ENCODE results near the gene RAB27B.
A peak's percentile ranks its signal among the peaks of the same experiment; 100 is the strongest.
"Not testable (repeated sequence)": the region's sequence is repeated elsewhere in the genome, so short reads cannot be mapped to it uniquely, and the experiment has no call there.

The RAB27B gene, protein sequence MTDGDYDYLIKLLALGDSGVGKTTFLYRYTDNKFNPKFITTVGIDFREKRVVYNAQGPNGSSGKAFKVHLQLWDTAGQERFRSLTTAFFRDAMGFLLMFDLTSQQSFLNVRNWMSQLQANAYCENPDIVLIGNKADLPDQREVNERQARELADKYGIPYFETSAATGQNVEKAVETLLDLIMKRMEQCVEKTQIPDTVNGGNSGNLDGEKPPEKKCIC

DNA sequence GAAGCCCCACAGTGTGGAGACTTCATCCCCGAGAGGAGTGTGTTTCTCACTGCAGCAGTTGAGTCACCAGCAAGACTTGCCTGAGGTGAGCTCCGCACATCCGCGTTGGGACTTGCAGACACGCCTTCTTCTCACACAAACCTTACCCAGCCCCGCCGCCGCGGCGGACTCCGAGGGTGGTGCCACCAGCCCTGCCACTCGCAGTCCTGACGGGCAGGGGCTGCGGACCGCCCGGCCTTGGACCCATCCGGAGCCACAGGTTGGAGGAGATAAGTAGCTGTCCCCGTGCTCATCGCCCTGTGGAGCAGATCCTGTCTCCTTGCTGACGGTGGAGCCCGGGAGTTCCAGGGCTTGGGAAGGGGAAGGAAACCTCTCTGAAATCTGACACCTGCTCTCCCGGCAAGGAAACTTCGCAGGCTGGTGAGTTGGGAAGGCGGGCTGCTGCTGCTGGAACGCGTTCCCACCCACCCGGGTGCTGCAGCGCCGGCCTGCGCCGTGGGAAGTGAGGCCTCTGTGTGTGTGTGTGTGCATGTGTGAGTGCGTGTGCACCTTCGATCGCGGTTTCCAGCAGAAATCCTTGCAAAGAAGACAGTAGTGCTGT lies at the start of gene RAB27B:
Gene RAB27B, plus strand, starts transcription at position 197 of the 601 bp plus-strand sequence. CDS start 49,109 bp downstream, outside the sequence.
- peak; percentile 55 for DNase-seq

DNA sequence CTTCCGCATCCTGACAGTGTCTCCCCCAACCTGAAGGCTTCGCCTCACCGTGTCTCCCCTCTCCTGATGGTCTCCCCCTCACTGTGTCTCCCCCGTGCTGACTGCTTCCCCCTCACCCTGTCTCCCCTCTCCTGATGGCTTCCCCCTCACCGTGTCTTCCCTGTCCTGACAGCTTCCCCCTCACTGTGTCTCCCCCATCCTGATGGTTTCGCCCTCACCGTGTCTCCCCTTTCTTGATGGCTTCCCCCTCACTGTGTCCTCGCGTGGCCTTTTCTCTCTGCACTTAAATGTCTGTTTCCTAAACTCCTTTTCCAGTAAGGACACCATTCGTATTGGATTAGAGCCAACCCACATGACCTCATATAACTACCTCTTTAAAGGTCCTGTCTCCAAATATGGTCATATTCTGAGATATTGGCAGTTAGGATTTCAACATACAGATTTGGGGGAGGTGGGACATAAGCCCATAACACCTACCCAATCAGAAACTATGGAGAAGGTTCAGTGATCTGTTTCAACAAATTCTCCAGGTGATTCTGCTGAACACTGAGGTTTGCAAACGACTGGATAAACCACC lies 47.9 kb upstream of the RAB27B start:
- DNase-seq, result no peak

DNA sequence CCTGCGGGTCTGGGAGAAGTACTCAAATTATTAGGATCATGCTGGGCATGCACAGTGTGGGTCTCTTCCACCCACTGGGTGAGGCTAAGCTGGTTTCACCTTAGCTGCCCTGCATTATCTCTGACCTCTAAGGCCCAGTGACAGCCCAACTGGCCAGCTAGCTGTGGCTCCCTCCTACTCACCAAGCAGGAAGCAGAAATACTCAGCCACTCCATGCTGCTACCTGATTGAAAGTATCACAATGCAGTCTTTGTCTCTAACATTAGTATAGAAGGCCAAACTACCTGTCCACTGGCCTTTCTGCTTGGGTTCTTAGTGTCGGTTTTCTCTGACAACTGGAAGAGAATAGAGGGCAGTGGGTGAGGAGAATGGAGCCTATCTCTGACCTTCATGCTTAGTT lies 47.3 kb upstream of the RAB27B start:
- no peak for DNase-seq

DNA sequence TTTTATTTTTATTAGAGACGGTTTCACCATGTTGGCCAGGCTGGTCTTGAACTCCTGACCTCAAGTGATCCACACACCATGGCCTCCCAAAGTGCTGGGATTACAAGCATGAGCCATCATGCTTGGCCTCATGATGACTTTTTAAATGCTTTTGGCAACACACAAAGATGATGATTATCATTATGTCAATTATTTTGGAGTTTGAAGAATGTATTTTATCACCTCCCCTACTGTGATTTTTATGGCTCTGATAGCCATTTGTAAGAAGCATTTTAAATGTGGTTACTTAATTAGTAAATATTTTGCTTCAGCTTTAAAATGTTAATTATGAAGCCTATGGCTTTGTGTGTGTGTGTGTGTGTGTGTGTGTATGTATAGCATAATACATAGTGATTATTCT lies 45.1 kb upstream of the RAB27B start:
- DNase-seq, result no peak

DNA sequence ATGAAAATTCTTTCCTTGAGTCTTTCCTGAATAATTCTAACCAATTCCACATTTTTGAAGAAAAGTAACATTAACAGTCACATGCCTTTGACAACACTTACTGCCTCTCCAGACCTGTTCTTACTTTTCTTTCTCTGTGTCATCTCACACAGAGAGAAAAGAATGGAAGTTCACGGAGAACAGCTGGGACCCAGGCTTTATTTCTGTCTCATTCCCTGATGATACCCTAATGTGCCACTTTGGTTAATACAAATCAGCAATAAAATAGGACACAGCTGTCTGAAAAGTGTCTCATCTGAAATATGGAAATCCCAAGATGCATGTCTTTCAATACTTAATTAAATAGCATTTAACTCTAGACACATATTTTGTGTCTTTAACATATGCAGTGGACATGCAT lies 42.1 kb upstream of the RAB27B start:
- no peak for DNase-seq

DNA sequence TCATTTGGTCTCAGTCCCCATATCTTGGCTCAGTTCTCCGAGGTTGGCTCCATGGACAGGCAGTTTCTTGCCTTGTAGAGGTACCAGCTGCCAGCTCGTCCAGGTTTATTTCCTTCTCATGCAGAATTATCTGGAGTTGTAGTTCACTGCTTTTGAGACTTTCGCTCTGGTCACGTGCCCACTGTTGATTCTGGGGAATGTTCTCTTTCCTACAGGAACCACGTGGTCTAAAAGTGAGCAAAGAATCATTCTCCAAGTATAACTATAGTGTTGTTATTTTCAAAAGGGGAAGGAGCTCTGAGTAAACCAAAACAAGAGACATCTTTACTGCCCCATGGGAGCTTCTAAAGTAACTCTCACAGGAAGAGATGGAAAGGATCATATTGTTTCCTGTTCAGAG lies 41.2 kb upstream of the RAB27B start:
- DNase-seq, result no peak

DNA sequence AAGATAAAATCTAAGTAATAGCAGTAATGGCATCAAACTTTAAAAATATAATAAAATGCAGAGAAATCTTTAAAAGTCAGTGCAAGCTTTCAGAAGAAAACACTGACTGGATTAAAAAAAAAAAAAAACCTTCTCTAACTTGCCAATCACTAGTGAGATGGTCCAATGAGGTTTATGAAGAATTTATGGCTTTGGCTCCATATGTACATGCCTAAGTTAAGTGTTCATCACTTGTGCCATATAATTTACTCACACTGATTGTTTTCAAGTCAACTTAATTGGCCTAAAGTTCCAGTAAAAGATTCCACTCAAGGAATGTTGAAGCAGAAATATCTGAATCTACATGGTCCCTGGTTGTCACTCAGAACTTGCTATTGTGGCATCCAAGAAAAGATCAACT lies 40.7 kb upstream of the RAB27B start:
- no peak for DNase-seq

DNA sequence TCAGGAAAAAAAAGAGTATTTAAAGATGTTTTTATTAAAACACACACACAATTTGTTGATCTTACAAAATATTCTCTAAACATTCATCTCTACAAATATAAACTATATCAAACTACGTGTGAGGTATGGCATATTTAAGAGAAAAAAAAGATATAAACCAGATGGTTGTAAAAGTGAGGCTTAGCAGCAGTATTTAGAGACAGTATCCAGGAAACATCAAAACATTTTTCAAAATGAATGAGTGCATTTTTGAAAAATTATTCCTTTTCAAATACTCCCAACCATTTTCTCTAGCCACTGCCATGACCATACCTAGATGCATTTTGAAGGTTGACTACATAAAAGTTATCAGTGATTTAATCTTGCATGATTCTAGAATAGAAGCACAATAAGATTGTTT lies 38.2 kb upstream of the RAB27B start:
- DNase-seq, result no peak

DNA sequence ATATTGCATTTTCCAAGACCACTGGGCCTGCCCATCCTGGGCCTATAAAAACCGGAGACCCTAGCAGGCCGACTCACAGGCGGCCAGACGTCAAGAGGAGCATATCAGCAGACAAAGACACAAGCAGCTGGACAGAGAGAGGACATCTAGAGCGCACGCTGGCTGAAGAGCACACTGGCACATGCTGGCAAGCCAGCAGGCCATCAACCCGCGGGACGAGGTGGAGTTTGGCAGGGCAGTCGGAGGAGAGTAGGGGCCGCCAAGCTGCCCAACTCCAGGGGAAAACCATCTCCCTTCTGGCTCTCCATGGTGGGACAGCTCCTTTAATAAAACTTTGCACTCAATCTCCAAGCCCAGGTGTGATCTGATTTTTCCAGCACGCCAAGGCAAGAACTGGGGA lies 36.6 kb upstream of the RAB27B start:
- no peak for DNase-seq

DNA sequence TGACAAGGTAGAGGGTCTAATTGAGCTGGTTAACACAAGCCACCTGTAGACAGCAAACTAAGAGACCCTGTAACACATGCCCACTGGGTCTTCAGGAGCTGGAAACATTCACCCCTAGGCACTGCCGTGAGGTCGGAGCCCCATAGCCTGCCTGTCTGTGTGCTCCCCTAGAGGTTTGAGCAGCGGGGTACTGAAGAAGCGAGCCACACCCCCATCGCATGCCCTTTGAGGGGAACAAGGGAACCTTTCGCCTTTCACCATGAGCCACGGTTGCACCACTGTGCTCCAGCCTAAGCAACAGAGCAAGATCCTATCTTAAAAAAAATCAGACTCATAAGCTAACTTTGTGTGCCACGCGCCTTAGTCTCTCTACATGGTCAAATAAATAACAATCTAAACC lies 36.2 kb upstream of the RAB27B start:
- no peak for DNase-seq

DNA sequence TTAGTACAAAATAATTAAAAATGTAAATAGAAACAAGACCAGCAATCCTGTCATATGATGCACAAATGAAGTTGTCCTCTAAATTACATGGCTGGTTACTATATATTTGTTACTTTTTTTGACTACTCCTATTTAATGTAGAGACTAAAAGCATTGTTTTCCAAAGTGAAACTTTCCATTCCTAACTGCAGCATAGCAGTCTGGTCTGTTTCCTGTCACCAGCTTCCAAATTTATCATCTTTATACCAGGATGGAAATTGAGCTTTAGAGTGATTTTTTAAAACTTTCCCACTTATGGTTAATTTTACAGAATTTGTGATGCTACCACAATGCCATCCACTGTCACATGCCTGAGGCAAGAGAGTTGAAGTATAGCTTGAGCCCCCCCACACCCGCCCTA lies 33.5 kb upstream of the RAB27B start:
- DNase-seq, result no peak

DNA sequence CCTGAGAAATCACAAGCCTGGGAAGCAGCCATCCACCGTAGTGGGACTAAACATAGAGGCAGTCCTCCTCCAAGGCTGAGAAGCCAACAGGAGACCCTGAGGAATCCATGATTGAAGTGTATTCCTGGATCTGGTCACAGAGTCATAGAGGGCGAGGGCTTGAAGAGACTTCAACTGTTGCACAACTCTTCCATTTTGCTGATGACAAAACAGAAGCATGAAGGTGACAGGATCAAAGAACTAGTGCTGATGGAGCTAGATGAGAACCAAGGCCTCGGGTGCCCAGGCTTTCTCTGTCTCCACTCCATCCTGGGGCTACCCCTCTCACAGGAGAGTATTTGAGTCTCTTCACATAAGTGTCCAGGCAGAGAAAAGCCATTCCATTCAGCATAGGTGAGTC lies 30.1 kb upstream of the RAB27B start:
- no peak for DNase-seq

DNA sequence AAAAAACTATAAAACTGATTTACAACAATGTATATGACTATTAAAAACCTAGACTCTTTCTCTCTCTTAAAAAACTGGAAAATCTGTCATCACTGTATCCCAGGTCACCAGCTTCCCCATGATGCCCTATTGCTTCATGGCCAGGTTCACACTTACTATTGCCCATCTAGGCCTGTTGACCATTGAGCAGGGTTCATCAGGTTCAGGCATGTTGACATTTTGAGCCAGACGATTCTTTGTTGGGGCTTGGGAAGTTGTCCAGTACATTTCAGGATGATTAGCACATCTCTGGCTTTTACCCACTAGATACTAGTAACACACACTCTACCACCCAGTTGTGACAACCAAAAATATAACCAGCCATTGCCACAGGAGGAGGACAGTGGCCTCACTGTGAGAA lies 26.9 kb upstream of the RAB27B start:
- DNase-seq, result no peak

DNA sequence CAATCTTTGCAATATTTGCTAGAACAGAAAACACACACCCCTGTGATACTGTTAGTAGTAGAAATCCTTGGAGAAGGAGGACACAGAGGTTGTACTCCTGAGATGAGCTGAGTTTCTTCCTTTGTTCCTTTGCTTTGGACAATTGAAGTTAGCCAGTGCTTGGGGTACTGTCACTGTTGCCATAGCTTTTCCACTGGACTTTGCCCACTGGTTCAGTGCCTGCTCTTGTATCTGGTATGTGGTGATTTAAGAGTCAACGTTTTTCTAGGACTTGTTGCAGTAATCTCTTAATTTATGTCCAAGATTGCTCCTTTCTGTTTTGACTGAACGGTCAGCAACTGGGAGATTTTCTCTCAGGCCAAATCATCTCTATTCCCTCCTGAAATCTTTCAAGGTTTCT lies 26.1 kb upstream of the RAB27B start:
- DNase-seq, result no peak

DNA sequence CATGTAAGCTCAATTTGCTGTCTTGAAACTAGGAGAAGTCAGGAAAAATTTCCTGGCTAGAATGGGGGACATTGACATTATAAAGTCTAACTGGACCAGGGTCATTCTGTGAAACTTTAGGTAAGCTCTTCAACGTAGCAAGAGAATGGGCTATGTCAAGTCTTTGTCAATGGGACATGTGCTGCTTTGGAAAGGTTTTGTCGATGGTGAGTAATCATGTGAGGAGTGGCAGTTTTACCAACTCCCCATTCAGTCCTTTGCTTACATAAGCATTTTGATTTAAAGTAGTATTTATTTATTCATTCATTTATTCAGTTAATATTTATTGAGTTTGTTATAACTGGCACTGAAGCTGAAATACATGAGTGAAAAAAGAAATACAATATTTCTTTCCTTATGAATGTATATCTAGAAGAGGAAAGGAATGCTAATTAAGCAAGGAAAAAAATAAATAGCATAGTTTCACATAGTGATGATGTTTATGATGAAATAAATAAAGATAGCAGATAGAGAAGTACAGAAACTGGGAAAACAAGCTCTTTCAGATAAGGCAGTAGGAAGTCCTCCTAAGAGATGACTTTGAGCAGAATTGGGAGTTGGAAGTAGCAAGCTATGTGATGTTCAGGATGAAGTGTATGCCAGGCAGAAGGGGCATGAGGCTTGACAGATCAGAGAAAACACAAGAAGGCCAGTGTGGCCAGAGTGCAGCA lies 25.4 kb upstream of the RAB27B start:
- DNase-seq, result no peak

DNA sequence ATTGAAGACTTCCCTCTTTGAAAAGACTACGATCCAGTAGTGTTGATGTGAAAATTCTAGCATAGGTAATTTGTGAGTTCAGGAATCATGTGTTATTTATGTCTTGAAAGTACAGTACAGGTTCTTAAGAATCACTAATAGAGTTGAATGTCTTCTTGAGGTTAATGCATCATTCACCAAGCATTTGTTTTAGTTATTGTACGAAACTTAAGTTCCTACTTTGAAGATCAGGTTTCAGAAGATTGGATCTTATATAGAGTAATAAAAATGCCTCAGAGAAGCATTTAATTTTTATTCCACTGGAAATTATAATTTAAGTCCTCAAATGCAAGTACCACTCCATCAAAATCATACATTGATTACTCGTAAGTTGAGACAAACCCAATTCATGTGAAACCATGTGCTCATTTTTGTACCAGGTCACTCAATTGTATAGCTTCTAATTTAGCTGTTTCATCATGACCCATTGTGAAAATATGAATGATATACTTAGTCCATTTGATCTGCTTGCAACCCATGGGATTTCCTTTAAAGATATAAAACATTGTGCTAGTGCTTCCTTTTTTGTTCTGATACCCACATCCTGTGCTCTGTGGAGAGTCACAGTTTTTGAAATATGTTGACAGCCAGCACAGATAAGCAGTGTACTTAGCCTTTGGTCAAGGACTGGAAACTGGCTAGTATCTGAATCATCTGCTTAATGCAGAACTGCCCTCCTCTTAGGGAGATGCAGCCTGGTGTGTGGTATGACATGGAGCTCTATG lies 22.5 kb upstream of the RAB27B start:
- no peak for DNase-seq

DNA sequence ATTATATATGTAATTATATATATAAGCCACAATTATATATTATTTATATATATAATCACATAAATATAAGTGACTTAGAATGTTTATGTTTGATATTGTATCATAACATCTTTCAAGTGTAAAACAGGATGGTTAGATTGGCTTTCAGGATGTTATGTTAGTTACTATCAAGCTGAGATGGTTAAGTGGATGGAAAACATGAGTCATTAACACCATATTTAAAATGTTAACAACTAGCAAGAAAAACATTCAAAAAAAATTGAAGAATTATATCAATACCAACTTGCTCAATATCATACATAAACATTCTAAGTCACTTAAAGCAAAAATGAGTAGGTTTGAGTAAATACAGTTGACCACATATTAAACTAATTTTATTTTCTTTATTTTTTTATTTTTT lies 21.8 kb upstream of the RAB27B start:
- DNase-seq, result no peak

DNA sequence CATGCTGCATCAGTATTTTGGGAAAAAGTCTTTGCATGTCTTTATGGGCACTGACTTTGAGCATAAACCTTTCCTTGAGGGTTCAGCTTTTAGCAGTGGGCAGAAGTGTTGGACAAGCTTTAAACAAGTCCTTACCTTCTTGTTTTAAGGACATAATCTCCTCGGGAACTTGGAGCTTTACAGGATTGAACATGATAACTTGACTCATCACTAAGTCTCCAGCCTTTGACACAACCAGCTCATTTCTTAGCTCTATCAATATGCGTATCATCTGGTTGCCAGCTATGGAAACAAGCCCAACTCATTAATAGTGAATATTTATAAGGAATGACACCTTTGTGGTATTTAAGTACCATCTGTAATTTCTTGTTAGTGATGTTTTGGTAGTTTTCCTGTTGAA lies 21.0 kb upstream of the RAB27B start:
- no peak for DNase-seq

DNA sequence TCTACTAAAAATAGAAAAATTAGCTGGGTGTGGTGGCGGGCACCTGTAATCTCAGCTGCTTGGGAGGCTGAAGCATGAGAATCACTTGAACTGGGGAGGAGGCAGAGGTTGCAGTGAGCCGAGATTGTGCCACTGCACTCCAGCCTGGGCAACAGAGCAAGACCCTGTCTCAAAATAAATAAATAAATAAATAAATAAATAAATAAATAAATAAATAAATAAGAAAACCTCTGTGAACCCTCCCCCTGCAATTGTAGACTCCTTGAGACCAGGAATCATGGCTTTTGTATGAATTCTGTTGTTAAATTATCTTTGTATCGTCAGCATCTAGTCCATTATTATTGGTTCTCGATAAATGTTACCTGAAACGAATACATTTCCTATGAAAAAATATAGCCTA lies 17.6 kb upstream of the RAB27B start:
- DNase-seq, result not testable (repeated sequence)

DNA sequence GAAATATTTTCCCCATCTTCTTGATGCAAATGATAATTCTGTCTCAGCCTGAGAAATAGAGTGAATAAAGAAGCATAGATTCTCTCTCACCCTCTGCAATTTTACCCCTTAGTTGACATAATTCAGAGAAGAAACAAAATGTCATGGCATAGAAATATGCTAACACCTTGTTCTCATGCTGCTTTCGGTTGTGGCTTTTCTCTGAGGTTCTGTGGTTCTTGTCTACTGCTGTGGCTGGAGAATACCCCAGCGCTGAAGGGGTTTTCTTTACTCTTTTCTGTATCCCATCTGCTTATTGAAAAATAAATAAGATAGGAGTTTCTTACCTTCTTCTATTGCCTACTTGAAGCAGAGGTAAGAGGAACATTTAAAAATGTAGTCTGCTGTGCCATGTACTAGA lies 15.4 kb upstream of the RAB27B start:
- no peak for DNase-seq

DNA sequence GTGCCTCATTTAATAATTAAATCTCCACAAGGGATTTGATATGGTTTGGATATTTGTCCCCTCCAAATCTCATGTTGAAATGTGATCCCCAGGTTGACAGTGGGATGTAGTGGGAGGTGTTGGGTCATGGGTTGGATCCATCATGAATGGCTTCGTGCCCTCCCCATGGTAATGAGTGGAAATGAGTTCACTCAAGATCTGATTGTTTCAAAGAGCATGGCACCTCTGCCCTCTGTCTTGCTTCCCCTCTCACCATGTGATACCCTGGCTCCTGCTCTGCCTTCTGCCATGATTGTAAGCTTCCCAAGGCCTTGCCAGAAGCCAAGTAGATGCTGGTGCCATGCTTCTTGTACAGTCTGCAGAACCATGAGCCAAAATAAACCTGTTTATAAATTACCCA lies 15.0 kb upstream of the RAB27B start:
- no peak for DNase-seq

DNA sequence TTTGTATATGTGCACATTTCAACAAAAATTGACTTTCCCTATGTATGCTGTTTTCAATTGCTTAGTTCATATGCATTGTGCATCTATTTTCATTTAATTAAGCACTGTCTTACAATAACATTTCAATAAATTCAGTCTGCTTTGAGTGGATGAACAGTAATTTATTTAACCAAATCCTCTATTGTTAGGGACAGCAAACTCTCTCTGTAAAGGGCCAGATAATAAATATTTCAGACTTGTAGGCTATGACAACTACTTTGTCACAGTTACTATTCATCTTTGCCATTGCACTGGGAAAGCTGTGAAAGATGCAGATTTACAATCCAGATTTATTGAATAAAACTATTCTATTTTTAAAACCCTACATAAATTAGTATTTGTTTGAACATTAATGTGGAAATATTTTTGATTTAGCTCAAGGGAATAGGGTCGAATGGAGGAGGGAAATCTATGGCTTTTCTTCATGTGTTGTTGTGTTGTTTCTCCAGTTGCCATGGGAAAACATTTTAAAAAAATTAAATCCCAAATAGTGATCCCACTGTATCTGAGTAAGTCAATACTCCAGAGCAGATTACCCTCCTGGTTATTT lies 14.2 kb upstream of the RAB27B start:
- DNase-seq, result no peak

DNA sequence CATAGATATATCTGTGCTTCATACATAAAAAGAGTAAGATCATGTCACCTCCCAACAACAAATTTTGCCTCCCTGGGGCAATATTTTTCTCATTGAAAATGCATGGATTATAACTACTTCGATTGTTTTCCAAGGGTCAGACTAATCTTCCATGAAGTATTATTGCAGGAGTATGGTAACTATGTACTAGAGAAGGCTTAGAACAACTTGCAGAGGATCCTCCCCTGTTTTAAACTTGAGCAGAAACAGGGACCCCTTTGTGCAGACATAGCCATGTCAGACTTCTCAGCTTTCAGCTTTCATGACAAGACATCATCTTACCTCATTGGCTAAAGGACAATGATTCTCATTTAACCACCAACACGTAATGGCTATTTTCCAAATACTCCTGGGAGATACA lies 13.2 kb upstream of the RAB27B start:
- DNase-seq, result no peak
